ENCODE data around the gene DOK5.
"Not testable (repeated sequence)": the region's sequence is repeated elsewhere in the genome, so short reads cannot be mapped to it uniquely, and the experiment has no call there.

Gene DOK5

DNA sequence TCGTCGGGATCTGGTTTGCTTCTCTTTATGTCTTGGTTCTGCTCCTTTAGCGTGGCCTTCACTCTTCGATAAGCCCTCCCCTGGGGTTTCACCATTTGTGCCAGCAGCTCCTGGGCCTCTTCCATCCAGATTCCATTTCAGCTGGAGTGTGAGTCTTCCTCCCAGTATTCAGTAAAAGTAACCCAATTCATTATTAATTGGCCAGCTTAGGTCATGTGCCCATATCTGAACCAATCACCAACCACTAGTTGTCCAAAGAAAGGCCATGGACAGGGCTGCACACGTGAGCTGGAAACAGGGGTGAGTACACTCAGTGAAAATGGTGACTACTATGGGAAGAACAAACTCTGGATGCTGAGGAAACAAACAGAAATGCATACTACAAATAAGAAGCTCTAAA lies 2.8 kb upstream of the DOK5 start:
- DNase-seq = no peak

DNA sequence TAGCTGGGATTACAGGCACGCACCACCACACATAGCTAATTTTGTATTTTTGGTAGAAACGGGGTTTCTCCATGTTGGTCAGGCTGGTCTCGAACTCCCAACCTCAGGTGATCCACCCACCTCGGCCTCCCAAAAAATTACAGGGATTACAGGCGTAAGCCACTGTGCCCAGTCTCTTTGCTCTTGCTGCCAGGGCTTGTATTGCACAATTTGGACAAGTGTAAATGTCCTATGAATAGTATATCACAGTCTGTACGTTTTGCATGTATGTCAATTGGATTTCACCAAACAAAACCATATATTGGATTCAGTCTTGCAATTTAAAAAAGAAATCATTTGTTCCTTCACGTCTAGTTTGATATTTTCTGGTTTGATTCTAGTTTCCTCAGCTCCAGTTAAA lies 2.1 kb upstream of the DOK5 start:
- no peak for DNase-seq

GRCh38 chr20:54474046-54474445 lies 1.3 kb upstream of the DOK5 start:
- DNase-seq = no peak

GRCh38 chr20:54474866-54475265 lies 527 bp upstream of the DOK5 start:
- no peak for DNase-seq

DNA sequence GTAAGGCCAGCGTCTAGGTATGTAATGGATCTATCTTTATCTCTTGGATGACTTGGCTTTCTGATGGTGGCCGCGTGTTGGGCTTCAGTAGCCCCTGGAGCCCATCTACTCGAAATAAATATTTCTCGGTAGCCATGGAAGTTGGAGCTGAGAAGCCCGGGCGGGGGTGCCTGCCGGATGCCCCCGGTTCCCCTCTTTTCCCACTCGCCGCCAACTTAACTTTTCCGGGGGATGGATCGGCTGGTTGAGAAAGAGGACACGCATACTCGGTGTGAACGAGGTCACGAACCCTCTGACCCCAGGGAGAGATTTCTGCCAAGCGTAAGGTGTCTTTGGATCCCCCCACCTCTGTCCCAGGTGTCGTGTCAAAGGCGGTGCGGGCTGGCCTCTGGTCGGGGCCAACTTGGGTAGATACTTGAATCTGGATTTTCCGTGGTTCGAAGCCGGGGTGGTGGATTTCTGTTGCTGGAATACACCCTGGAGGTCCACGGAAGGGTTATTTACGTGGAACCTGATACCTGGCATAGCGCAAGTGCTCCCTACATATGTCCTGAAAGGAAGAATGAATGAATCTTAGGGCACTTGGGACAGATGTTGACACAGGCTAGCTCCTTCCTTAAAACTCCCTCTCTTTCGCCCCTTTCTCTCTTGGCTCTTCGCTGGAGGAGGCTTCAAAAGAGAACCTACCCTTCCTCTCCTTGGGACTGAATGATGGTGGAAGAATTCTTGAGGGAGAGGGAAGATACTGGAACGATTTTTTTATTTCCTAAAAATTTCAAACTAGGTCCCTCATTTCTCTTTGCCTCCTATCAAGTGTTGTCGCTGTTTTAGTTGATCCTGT lies 996 bp downstream of the DOK5 start:
- DNase-seq = no peak

- DNase-seq = no peak
Measured at GRCh38 chr20:54477191-54477955, 2.0 kb downstream of the DOK5 start.

DNA sequence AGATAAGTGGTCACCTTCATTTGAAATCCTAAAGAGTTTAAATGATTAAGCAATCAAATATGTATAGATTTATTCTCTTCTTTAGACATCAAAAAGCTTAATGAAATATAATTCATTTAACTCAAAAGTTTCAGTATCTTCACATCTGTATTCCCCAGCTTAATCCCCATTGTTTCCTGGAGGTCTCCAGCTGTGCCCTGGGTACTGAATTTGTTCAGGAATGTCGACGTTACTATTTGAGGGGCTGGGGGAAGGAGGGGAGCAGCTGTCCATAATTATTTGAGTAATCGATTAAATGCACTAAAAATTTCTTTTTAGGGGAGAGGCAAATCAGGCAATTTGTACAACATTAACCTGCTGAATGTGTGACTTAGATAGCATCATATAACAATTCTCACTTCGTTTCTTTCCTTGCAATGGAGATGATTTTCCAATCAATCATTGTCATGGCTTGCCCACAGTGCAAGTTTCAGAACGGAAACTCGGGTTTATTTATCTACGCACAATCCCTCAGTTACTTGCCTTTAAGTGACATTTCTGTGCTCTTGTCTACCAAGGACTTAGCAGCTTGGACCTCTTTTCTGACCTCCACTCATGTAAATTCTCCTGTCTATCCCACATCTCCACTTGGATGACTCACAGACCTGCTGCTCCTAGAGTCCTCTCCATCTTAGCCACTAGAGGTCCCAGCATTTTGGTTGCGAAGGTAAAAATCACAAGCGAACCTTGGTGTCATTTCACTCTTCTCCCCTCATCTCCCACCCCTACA lies 3.9 kb downstream of the DOK5 start:
- DNase-seq = no peak

DNA sequence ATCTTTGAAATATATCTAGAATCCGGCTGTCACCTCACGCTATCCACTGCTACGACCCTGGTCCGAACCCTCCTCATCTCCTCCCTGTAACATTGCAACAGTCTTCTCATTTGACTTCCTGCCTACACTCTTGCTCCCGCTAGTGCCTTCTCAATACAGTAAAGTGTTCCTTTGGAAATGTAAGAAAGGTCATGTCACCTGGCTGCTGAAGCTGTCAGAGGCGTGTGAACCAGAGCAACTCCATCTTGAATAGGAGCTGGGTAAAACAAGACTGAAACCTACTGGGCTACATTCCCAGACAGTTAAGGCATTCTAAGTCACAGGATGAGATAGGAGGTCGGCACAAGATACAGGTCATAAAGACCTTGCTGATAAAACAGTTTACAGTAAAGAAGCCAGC lies 4.5 kb downstream of the DOK5 start:
- DNase-seq = not testable (repeated sequence)

- no peak for DNase-seq
Measured at GRCh38 chr20:54481442-54481841, 6.0 kb downstream of the DOK5 start.

GRCh38 chr20:54485631-54486030 lies 10.2 kb downstream of the DOK5 start:
- no peak for DNase-seq

- no peak for DNase-seq
Measured at GRCh38 chr20:54486585-54486984, 11.2 kb downstream of the DOK5 start.

DNA sequence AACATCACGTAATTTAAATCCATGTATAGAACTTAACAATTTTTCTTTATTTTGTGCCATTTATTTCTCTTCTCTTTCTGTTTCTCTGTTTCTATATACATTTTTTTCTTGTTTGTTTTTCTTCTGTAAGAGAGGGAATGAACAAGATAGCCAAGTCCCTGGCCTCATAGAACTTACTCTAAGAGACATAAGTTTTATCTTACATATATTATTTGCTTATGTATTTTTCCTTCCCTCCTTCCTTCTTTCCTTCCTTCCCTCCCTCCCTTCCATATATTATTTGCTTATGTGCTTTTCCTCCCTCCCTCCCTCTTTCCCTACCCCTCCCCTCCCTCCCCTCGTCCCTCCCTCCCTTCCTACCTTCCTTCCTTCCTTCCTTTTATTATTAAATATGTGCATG lies 13.0 kb downstream of the DOK5 start:
- no peak for DNase-seq

GRCh38 chr20:54491506-54491905 lies 16.1 kb downstream of the DOK5 start:
- DNase-seq = no peak

- DNase-seq = no peak
Measured at GRCh38 chr20:54494303-54495006, 19.1 kb downstream of the DOK5 start.

- no peak for DNase-seq
Measured at GRCh38 chr20:54497931-54498718, 22.7 kb downstream of the DOK5 start.

- no peak for DNase-seq
Measured at GRCh38 chr20:54499111-54499510, 23.7 kb downstream of the DOK5 start.

GRCh38 chr20:54502179-54502578 lies 26.8 kb downstream of the DOK5 start:
- DNase-seq = no peak

DNA sequence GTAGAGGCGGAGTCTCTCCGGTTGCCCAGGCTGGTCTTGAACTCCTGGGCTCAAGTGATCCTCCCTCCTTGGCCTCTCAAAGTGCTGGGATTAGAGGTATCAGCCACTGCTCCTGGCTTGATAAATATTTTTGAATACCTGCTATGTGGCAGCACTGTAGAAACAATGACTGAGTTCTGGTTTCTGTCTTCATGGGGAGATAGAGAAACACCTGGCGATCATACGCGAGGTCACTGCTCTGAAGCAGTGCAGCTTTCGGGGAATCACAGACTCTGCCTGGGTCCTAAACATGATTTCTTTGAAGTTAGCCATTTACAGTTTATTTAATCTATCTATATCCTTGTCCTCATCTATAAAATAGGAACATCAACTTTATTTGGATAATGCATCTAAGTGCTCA lies 31.2 kb downstream of the DOK5 start:
- DNase-seq = no peak

GRCh38 chr20:54510541-54511129 lies 35.2 kb downstream of the DOK5 start:
- no peak for DNase-seq

GRCh38 chr20:54512694-54513093 lies 37.3 kb downstream of the DOK5 start:
- DNase-seq = no peak

DNA sequence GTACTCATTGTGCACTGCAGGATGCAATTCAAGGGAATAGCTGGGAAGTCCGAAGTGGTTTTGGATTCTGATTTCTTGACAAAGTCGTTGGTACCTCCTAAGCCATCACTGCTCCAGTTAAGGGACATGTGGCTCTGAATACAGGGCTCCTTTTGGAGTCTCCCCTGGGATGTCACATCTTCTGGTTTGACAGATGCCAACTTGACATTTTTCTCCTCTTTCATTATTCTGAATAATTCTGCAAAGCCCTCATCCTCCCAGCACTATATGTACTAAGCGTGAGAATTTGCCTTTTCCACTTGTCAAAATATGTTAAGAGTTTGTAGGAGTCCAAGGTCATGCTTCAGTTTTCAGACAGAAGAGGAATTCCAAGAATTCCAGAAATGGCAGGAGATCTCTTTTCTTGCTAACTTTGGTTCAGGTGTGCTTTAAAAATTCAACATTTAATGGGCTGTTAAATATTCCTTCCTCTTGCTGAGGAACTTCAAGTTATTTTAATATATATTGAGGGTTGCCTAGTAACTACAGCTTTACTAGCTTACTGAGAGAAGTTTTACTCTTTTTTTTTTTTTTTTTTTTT lies 38.7 kb downstream of the DOK5 start:
- peak; percentile 15 for DNase-seq

Data from NCI-H526 treated with DMSO at 0.1 percent for 48 hours (cell line).